Mesenchymal stem cell (in vitro differentiated cells and primary cell): ENCODE results near the gene IYD.

Experiments
- DNase-seq: peaks from one replicate; pipeline ENCODE4 v3.0.0-alpha.2; 2013
- H2AFZ ChIP-seq: one replicate; pipeline ENCODE4 v1.6.1; 2013; ENCODE audit warnings: low read depth, mild to moderate bottlenecking, control low read depth, inconsistent platforms, low read length, moderate library complexity
- H2AK5ac ChIP-seq: 2 replicates; pipeline ENCODE4 v1.6.1; 2013; ENCODE audit warnings: low read length, moderate library complexity, mild to moderate bottlenecking, inconsistent platforms; ENCODE audit not compliant: severe bottlenecking
- H2BK120ac ChIP-seq: one replicate; pipeline ENCODE4 v1.6.1; 2013; ENCODE audit warnings: low read depth, mild to moderate bottlenecking, inconsistent platforms, low read length, moderate library complexity
- H2BK12ac ChIP-seq, 2 experiments: one replicate each; pipeline ENCODE4 v1.6.1; 2013; ENCODE audit warnings: inconsistent platforms in 2 of 2, low read length in 2 of 2, mild to moderate bottlenecking in 2 of 2, moderate library complexity in 2 of 2, control low read depth in 1 of 2
- H2BK15ac ChIP-seq: one replicate; pipeline ENCODE4 v1.6.1; 2013; ENCODE audit warnings: mild to moderate bottlenecking, low read depth, inconsistent platforms; ENCODE audit not compliant: poor library complexity, severe bottlenecking
- H2BK5ac ChIP-seq: 2 replicates; pipeline ENCODE4 v1.6.1; 2013; ENCODE audit warnings: low read depth, mild to moderate bottlenecking, low read length, control low read depth, inconsistent platforms; ENCODE audit not compliant: poor library complexity, severe bottlenecking
- H3K14ac ChIP-seq, 2 experiments: one replicate each; pipeline ENCODE4 v1.6.1; 2013; ENCODE audit warnings: inconsistent platforms in 2 of 2, low read length in 2 of 2, control low read depth in 1 of 2, mild to moderate bottlenecking in 1 of 2, moderate library complexity in 1 of 2
- H3K18ac ChIP-seq, 2 experiments: one replicate each; pipeline ENCODE4 v1.6.1; 2013; ENCODE audit warnings: inconsistent platforms in 2 of 2, low read length in 2 of 2, control low read depth in 1 of 2, low read depth in 1 of 2, mild to moderate bottlenecking in 1 of 2
- H3K23ac ChIP-seq, 2 experiments: one replicate each; pipeline ENCODE4 v1.6.1; 2013; ENCODE audit warnings: inconsistent platforms in 2 of 2, low read length in 2 of 2, mild to moderate bottlenecking in 2 of 2, moderate library complexity in 2 of 2, control low read depth in 1 of 2
- H3K27ac ChIP-seq: 2 replicates; pipeline ENCODE4 v1.5.1; 2013; ENCODE audit warnings: mild to moderate bottlenecking, moderate library complexity, low read length, control low read depth, inconsistent platforms; ENCODE audit not compliant: poor library complexity, severe bottlenecking
- H3K27me3 ChIP-seq, 2 experiments: 2 replicates each; pipeline versions ENCODE4 v1.6.1 to v1.7.0; 2013; ENCODE audit warnings: low read length in 2 of 2, mild to moderate bottlenecking in 2 of 2, moderate library complexity in 2 of 2, control low read depth in 1 of 2, inconsistent platforms in 1 of 2; ENCODE audit not compliant: control insufficient read depth in 1 of 2, insufficient read depth in 1 of 2
- H3K36me3 ChIP-seq, 2 experiments: 2 replicates each; pipeline versions ENCODE4 v1.6.1 to v1.7.0; 2013; ENCODE audit warnings: low read length in 2 of 2, control low read depth in 1 of 2, inconsistent platforms in 1 of 2, low read depth in 1 of 2, mild to moderate bottlenecking in 1 of 2; ENCODE audit not compliant: insufficient read depth in 2 of 2, control insufficient read depth in 1 of 2
- H3K4ac ChIP-seq, 2 experiments: one replicate each; pipeline ENCODE4 v1.6.1; 2013; ENCODE audit warnings: inconsistent platforms in 2 of 2, low read length in 2 of 2, mild to moderate bottlenecking in 2 of 2, moderate library complexity in 2 of 2, control low read depth in 1 of 2, low read depth in 1 of 2
- H3K4me1 ChIP-seq: 2 replicates; pipeline ENCODE4 v1.6.1; 2013; ENCODE audit warnings: low read depth, low read length, control low read depth; ENCODE audit not compliant: control insufficient read depth, insufficient read depth
- H3K4me2 ChIP-seq: 2 replicates; pipeline ENCODE4 v1.6.1; 2013; ENCODE audit warnings: low read length, mild to moderate bottlenecking, inconsistent platforms; ENCODE audit not compliant: poor library complexity, severe bottlenecking
- H3K4me3 ChIP-seq, 2 experiments: 2 replicates each; pipeline versions ENCODE4 v1.5.1 to v1.7.0; 2013; ENCODE audit warnings: low read length in 2 of 2, mild to moderate bottlenecking in 2 of 2, control low read depth in 1 of 2, low read depth in 1 of 2; ENCODE audit not compliant: insufficient read depth in 1 of 2
- H3K79me1 ChIP-seq: replicated peaks from 2 replicates; pipeline ENCODE4 v1.6.1; 2013; ENCODE audit warnings: mild to moderate bottlenecking, control low read depth, low read length, inconsistent platforms; ENCODE audit not compliant: poor library complexity, severe bottlenecking
- H3K9ac ChIP-seq: 2 replicates; pipeline ENCODE4 v1.7.0; 2013; ENCODE audit warnings: mild to moderate bottlenecking, low read length, moderate library complexity
- H3K9me3 ChIP-seq: 2 replicates; pipeline ENCODE4 v1.7.0; 2013; ENCODE audit warnings: mild to moderate bottlenecking, low read length; ENCODE audit not compliant: control insufficient read depth
- H4K8ac ChIP-seq: one replicate; pipeline ENCODE4 v1.6.1; 2013; ENCODE audit warnings: inconsistent platforms, mild to moderate bottlenecking, low read length, moderate library complexity
- H4K91ac ChIP-seq: one replicate; pipeline ENCODE4 v1.6.1; 2013; ENCODE audit warnings: mild to moderate bottlenecking, low read length, inconsistent platforms
- WGBS: methylation state at CpG from one replicate; pipeline ENCODE4 v1.1.7; 2013; ENCODE audit warnings: mixed read lengths; 5-methylcytosine and 5-hydroxymethylcytosine counted together

The IYD gene

DNA sequence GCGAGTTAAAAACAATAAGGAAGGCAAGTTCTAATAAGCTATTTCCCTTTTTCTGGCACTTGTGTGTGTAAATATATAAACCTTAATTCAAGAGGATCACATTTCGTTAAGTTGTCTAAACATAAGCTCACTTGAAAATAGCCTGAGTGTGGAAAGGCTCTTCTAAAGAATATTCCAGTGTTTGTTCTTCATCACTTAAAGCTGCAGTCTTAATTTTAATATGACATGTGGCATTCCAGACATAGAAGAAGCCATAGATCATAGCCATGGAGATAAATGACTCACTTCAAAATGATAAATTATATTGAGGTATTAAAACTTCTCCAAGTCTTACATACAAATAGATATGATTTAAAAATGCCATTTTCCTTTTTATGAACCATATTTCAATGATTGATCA lies 42.1 kb downstream of the IYD start:
- WGBS: no CpG with 5 or more reads among the region's 2 CpGs
- no peak overlapping the region for H2BK5ac ChIP-seq
- DNase-seq: no peak

GRCh38 chr6:150412221-150412620 lies 43.4 kb downstream of the IYD start:
- H3K23ac ChIP-seq: no peak overlapping the region
- H2AK5ac ChIP-seq: no peak overlapping the region
- H2BK12ac ChIP-seq: no peak overlapping the region
- no peak overlapping the region for H3K9ac ChIP-seq
- no peak overlapping the region for H2AFZ ChIP-seq
- H3K4ac ChIP-seq: no peak overlapping the region
- H3K36me3 ChIP-seq: no peaks in the 10 kb centered on the region
- no peak overlapping the region for H4K8ac ChIP-seq
- H3K4me2 ChIP-seq: no peak overlapping the region
- no peak overlapping the region for H3K4me3 ChIP-seq
- no peak overlapping the region for H3K27ac ChIP-seq
- H2BK5ac ChIP-seq: no peak overlapping the region
- peaks cover 23 to 24% of the 10 kb centered on the region in 2 experiments for H3K27me3 ChIP-seq
- H3K18ac ChIP-seq: no peak overlapping the region
- H4K91ac ChIP-seq: no peak overlapping the region
- H2BK15ac ChIP-seq: no peak overlapping the region
- no peaks in the 10 kb centered on the region for H3K79me1 ChIP-seq
- no peaks in the 10 kb centered on the region for H3K9me3 ChIP-seq
- WGBS: 57% methylated on average over 3 of the region's 3 CpGs
- H2BK120ac ChIP-seq: no peak overlapping the region
- DNase-seq: no peak
- H3K4me1 ChIP-seq: peaks cover 4% of the 10 kb centered on the region
- no peak overlapping the region for H3K14ac ChIP-seq

More for the DNA sequence above, 42.1 kb downstream of the IYD start:
- Histone ChIP-seq H4K91ac (no peak overlapping the region), H4K8ac (no peak overlapping the region), H3K27ac (no peak overlapping the region), H3K23ac (no peak overlapping the region), H3K4me1 (peaks cover 4% of the 10 kb centered on the region), H2AFZ (no peak overlapping the region), H3K18ac (no peak overlapping the region), H3K9ac (no peak overlapping the region), H2BK120ac (no peak overlapping the region), H3K4me2 (no peak overlapping the region), H2BK12ac (no peak overlapping the region), H3K79me1 (no peaks in the 10 kb centered on the region), H2BK15ac (no peak overlapping the region), H3K27me3 (peaks cover 22 to 25% of the 10 kb centered on the region in 2 experiments), H2AK5ac (no peak overlapping the region), H3K9me3 (no peaks in the 10 kb centered on the region), H3K4me3 (no peak overlapping the region), H3K14ac (no peak overlapping the region), H3K4ac (no peak overlapping the region), H3K36me3 (no peaks in the 10 kb centered on the region)

GRCh38 chr6:150413198-150413597 lies 44.4 kb downstream of the IYD start:
- Histone ChIP-seq H2BK12ac (no peak overlapping the region), H2BK120ac (no peak overlapping the region), H3K14ac (no peak overlapping the region), H3K4me3 (no peak overlapping the region), H2AFZ (no peak overlapping the region), H3K4me2 (no peak overlapping the region), H2AK5ac (no peak overlapping the region), H4K91ac (no peak overlapping the region), H3K9me3 (no peaks in the 10 kb centered on the region), H3K18ac (no peak overlapping the region), H3K4ac (no peak overlapping the region), H4K8ac (no peak overlapping the region), H2BK15ac (no peak overlapping the region), H3K27me3 (peaks cover 14 to 19% of the 10 kb centered on the region in 2 experiments), H3K27ac (no peak overlapping the region), H3K9ac (no peak overlapping the region), H3K79me1 (no peaks in the 10 kb centered on the region), H2BK5ac (no peak overlapping the region), H3K36me3 (no peaks in the 10 kb centered on the region), H3K4me1 (peaks cover 4% of the 10 kb centered on the region), H3K23ac (no peak overlapping the region)
- no peak for DNase-seq
- 47% methylated on average over 4 of the region's 4 CpGs for WGBS

- Histone ChIP-seq H2BK120ac (no peak overlapping the region), H3K9me3 (no peaks in the 10 kb centered on the region), H3K4me3 (no peak overlapping the region), H3K27ac (no peak overlapping the region), H2AFZ (no peak overlapping the region), H4K91ac (no peak overlapping the region), H3K9ac (no peak overlapping the region), H3K14ac (no peak overlapping the region), H3K4ac (no peak overlapping the region), H3K18ac (no peak overlapping the region), H2AK5ac (no peak overlapping the region), H3K4me1 (peaks cover 4% of the 10 kb centered on the region), H3K36me3 (no peaks in the 10 kb centered on the region), H2BK12ac (no peak overlapping the region), H3K79me1 (no peaks in the 10 kb centered on the region), H3K27me3 (peaks cover 13 to 16% of the 10 kb centered on the region in 2 experiments), H3K4me2 (no peak overlapping the region), H4K8ac (no peak overlapping the region), H2BK5ac (no peak overlapping the region), H2BK15ac (no peak overlapping the region), H3K23ac (no peak overlapping the region)
- no peak for DNase-seq
- WGBS: 86% methylated on average over 3 of the region's 3 CpGs
These were observed 45.0 kb downstream of the IYD start for GRCh38 chr6:150413781-150414281.
